Suprapubic skin (tissue), 4 donors: Measurements from ENCODE around the gene LCORL.

ENCODE experiments used
- EP300 ChIP-seq: sonication (generic); formaldehyde crosslinking; IDR thresholded peaks from one replicate; pipeline ENCODE4 v1.6.1; 2017; ENCODE audit warnings: antibody characterized with exemption
- POLR2A ChIP-seq, 2 donors: fragments of 450-650 bp; IDR thresholded peaks; one replicate each; pipeline ENCODE4 v1.6.1; 2017; ENCODE audit warnings: antibody characterized with exemption in 2 of 2, mild to moderate bottlenecking in 2 of 2, moderate library complexity in 2 of 2
- POLR2AphosphoS5 ChIP-seq, 3 donors: sonication (generic); formaldehyde crosslinking; IDR thresholded peaks; one replicate each; pipeline ENCODE4 v1.6.1; 2017; ENCODE audit warnings: antibody characterized with exemption in 3 of 3
- TF ChIP-seq, protein P1 (sequence below), 2 donors: fragments of 200-600 bp in 1 of 2; fragments of 450-650 bp in 1 of 2; sonication (generic) in 1 of 2; IDR thresholded peaks; one replicate each; pipeline ENCODE4 v1.5.1; 2016 to 2019; ENCODE audit warnings: antibody characterized with exemption in 2 of 2, mild to moderate bottlenecking in 1 of 2, moderate library complexity in 1 of 2

DNA sequence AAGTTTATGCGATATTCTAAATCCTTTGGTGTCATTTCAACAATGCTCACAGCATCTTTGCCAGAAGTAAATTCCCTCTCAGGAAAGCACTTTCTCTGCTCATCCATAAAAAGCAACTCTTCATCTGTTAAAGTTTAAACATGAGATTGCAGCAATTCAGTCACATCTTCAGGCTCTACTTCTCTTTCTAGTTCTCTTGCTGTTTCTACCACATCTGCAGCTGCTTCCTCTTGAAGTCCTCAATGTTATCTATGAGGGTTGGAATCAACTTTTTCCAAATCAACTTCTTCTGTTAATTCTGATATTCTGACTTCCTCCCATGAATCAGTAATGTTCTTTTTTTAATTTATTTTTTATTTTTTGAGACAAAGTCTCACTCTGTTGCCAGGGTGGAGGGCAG is 100.9 kb downstream of the LCORL start:
- TF ChIP-seq POLR2A (IDR thresholded peaks at IDR 0.05) (no peak), POLR2AphosphoS5 (IDR thresholded peaks at IDR 0.05) (no peak), EP300 (no peak)
- TF ChIP-seq, protein P1, sequence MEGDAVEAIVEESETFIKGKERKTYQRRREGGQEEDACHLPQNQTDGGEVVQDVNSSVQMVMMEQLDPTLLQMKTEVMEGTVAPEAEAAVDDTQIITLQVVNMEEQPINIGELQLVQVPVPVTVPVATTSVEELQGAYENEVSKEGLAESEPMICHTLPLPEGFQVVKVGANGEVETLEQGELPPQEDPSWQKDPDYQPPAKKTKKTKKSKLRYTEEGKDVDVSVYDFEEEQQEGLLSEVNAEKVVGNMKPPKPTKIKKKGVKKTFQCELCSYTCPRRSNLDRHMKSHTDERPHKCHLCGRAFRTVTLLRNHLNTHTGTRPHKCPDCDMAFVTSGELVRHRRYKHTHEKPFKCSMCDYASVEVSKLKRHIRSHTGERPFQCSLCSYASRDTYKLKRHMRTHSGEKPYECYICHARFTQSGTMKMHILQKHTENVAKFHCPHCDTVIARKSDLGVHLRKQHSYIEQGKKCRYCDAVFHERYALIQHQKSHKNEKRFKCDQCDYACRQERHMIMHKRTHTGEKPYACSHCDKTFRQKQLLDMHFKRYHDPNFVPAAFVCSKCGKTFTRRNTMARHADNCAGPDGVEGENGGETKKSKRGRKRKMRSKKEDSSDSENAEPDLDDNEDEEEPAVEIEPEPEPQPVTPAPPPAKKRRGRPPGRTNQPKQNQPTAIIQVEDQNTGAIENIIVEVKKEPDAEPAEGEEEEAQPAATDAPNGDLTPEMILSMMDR (IDR thresholded peaks at IDR 0.05) = no peak
